Omental fat pad (tissue), 4 donors: ENCODE results near the gene IZUMO4. TPM values are rescaled to one million over a fixed set of nuclear protein-coding genes. Genes with fewer than 3 reads are reported as not detected.
A peak's percentile ranks its signal among the peaks of the same experiment; 100 is the strongest.

Experiments used
- ATAC-seq: fragments of 150-250 bp; one replicate; pipeline ENCODE4 v1.9.1; 2016; ENCODE audit warnings: mild to moderate bottlenecking, moderate library complexity; ENCODE audit not compliant: low FRiP score
- DNase-seq: peaks from one replicate; pipeline ENCODE4 v3.0.0-alpha.2; 2019; ENCODE audit warnings: low spot score
- total RNA-seq, 4 donors: library from RNA; depleted of rRNA; stranded (reverse); fragments of >200 nt; gene quantifications; one replicate each; pipeline ENCODE4 v1.1.0, GENCODE V29; 2016
- TF ChIP-seq, protein P1 (sequence below), 3 donors: fragments of 450-650 bp; IDR thresholded peaks; one replicate each; pipeline ENCODE4 v1.5.1; 2016 to 2017; ENCODE audit warnings: antibody characterized with exemption in 3 of 3, mild to moderate bottlenecking in 3 of 3, moderate library complexity in 2 of 3

The IZUMO4 gene, protein sequence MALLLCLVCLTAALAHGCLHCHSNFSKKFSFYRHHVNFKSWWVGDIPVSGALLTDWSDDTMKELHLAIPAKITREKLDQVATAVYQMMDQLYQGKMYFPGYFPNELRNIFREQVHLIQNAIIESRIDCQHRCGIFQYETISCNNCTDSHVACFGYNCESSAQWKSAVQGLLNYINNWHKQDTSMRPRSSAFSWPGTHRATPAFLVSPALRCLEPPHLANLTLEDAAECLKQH
- total RNA-seq = 1 to 10 TPM; 3.7 to 5.5 (median 4.6) TPM

DNA sequence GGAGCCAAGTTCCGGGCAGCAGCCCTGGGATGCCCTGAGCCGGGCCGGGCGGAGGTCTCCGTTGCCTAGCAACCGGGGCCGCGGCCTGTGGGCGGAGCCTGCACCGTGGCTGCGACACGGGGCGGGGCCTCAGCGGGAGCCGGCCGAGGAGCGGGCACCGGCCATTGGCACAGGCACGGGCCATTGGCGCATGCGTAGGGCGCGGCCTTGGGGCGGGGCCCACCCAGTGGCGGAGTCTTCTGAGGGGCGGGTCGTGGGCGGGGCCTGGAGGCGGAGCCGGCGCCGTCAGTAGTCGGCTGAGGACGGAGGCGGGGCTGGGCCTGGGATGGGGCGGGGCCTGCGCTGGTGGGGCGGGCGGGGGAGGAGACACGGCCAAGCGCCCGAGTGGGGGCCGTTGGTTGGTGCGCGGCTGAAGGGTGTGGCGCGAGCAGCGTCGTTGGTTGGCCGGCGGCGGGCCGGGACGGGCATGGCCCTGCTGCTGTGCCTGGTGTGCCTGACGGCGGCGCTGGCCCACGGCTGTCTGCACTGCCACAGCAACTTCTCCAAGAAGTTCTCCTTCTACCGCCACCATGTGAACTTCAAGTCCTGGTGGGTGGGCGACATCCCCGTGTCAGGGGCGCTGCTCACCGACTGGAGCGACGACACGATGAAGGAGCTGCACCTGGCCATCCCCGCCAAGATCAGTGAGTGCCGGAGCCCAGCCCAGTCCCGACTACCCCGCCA, at the start of gene IZUMO4:
IZUMO4 (plus strand) TSS at position 436 of the 723 bp plus-strand sequence; CDS start at position 467, 31 bp downstream.
- TF ChIP-seq, protein P1, sequence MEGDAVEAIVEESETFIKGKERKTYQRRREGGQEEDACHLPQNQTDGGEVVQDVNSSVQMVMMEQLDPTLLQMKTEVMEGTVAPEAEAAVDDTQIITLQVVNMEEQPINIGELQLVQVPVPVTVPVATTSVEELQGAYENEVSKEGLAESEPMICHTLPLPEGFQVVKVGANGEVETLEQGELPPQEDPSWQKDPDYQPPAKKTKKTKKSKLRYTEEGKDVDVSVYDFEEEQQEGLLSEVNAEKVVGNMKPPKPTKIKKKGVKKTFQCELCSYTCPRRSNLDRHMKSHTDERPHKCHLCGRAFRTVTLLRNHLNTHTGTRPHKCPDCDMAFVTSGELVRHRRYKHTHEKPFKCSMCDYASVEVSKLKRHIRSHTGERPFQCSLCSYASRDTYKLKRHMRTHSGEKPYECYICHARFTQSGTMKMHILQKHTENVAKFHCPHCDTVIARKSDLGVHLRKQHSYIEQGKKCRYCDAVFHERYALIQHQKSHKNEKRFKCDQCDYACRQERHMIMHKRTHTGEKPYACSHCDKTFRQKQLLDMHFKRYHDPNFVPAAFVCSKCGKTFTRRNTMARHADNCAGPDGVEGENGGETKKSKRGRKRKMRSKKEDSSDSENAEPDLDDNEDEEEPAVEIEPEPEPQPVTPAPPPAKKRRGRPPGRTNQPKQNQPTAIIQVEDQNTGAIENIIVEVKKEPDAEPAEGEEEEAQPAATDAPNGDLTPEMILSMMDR (IDR thresholded peaks at IDR 0.05) = no peak
- DNase-seq = peak; percentile 99
- peak; percentile 94 for ATAC-seq

DNA sequence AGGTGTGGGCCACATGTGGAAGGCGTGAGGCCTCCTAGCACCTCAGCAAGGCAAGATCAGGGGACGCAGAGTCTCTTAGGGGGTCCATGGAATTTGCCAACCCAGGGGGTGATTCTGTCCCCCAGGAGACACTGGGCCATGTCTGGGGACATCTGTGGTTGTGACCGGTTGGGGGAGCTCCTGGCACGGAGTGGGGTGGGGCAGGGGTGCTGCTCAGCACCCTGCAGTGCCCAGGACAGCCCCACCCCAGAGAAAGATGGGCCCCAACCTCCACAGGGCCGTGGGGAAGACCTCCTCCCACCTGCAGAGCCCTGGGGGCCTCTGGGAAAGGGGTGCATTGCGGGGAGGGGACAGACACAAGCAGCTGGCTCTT, 49.7 kb upstream of the IZUMO4 start:
- TF ChIP-seq, protein P1 (IDR thresholded peaks at IDR 0.05) = no peak
- no peak for ATAC-seq
- DNase-seq = no peak

DNA sequence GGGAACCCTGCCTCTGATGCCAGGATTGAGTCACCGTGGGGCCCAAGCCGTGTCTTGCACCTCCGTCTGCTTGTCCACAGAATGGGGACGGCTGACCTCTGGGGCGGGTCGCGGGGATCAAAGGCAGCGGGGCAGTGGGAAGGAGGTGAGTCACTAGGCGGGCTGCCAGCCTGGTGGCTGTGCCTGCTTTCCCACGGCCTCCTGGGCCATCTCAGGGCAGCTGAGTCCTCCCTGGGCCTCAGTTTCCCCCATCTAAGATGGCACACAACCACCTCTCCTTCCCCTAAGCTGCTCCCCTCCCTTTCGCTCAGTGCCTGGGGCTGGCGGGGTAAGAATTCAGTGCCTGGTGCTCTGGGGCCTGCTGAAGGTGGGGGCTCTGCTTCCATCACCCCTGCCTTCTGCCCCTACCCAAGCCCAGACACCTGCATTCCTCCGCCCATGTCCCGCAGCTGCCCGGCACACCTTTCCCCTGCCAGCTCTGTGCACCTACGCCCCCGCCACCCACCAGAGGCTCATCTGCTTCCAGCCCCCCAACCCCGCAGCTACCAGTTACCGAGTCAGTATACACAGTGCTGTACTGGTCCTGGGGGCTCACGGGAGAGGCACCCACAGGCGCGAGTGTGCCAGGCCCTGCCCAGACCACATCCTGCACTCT, 49.1 kb upstream of the IZUMO4 start:
- DNase-seq = no peak
- TF ChIP-seq, protein P1 (IDR thresholded peaks at IDR 0.05) = no peak
- ATAC-seq = no peak

DNA sequence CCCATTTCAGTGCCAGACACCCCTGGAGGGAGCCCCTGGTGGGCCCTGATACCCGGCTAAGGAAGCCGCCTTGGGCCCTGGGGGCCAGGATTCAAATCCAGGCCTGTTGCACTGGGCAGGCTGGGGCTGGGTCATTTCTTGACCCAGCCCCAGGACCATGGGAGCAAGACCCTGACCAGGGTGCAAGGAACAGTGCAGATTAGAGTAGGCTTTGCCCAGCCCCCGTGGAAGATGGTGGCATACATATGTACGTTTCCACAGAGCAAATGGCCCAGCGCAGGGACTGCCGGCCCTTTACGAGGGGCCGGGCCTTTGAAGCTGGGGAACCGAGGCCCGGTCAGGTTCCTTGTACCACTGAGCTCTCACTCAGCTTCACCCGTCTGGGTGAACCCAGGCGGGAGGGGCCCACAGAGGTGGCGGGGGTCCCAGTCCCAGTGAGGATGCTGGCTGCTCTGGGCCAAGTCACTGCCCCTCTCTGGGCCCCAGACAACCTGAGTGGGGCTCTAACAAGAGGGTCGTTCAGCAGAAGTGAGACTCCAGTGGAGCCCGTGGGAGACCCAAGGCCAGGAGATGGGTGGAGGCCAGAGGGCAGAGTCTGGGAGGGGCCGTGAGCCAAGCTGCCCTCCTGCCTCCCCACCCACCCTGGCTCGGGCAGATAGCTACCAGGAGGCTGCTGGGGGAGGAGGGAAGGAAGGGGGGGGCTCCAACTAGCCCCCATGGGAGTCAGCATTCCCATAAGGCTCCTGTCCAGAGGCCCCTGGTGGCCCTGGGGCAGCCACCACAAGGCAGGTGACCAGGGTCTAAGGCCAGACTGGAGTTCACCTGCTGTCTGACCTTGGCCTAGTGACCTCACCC, 48.4 kb upstream of the IZUMO4 start:
- TF ChIP-seq, protein P1 (IDR thresholded peaks at IDR 0.05) = no peak
- DNase-seq = no peak
- ATAC-seq = no peak

DNA sequence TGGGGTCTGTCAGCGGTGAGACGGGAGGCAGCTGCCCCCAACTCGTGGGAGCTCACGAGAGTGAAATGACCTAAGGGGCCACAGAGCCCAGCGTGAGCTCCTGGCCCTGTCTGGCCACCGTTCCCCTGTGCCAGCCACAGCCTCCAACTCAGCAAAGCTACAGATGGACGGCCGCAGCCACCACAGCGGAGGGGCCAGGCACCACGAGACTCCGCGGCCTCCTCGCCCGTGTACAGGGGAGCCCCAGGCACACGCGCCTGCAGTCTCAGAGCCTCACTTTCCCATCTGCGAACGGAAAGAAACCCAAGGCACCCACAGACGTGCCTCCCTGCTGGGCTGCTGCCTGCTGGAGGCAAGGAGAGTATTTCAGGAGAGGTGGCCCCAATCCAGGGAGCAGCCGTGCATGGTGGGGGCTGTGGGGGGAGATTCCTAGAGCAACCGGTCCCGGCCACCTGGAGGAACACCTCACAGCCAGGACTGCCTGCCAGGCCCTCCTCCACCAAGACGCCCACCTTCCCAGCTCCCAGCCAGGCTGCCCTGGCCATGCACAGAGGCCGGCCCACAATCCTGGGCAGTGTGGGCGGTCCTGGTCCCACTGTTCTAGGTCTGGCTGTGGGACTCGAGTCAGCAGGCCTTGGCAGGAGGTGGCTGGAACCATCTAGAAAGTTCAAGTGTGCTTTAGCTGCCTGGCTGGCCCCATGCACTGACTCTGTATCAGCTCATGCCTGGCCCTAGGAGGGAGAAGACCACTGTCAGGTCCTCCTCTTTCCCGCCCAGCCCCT, 47.6 kb upstream of the IZUMO4 start:
- DNase-seq (no peak), ATAC-seq (no peak)
- TF ChIP-seq, protein P1 (IDR thresholded peaks at IDR 0.05) = no peak

DNA sequence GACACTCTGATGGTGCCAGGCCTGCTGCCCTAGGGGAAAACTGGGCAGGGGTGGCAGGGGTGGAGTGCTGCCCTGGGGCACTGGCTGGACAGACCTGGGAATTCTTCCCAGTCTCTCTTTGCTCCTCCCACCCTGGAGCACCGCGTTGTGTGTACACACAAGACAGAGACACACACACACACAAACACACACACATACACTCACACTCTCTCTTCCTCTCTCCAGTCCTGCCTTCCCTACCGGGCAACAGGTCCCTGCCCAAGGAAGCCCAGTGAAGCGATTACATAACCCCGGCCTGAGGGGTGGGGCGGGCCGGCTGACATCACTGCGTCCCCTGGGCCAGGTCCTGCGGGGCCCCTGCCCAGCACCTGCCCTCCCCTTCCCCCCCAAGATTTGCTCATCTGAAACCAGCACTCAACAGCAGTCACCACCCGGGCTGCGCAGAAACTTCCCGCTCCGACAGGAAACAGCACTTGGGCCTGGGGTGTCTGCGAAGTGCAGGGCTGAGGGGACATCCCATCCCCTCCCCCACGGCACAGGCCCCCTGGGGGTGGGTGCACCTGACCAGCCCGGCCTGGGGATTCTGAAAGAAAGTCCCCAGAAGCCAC, 46.9 kb upstream of the IZUMO4 start:
- TF ChIP-seq, protein P1 (IDR thresholded peaks at IDR 0.05) = no peak
- no peak for DNase-seq
- ATAC-seq = peak; percentile 42
